Measurements from ENCODE around the gene THBS3.

DNA sequence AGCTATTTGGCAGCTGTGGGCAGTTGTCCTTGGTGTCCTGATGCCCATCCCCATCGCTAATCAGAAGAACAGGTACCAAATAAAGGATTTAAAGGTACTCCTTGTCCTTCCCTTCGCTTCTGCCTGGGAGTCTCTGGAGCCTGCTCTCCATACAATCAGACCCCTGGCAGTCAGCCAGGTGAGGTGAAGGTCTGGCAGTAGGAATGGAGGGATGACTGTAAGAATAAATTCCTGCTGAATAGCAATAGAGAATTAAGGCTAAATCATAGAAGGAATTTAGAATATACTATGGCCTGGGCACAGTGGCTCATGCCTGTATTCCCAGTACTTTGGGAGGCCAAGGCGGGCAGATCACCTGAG is 9.2 kb downstream of the THBS3 start:
- TF ChIP-seq, protein P1, sequence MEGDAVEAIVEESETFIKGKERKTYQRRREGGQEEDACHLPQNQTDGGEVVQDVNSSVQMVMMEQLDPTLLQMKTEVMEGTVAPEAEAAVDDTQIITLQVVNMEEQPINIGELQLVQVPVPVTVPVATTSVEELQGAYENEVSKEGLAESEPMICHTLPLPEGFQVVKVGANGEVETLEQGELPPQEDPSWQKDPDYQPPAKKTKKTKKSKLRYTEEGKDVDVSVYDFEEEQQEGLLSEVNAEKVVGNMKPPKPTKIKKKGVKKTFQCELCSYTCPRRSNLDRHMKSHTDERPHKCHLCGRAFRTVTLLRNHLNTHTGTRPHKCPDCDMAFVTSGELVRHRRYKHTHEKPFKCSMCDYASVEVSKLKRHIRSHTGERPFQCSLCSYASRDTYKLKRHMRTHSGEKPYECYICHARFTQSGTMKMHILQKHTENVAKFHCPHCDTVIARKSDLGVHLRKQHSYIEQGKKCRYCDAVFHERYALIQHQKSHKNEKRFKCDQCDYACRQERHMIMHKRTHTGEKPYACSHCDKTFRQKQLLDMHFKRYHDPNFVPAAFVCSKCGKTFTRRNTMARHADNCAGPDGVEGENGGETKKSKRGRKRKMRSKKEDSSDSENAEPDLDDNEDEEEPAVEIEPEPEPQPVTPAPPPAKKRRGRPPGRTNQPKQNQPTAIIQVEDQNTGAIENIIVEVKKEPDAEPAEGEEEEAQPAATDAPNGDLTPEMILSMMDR (conservative IDR thresholded peaks at IDR 0.05 in 1 of 2, IDR thresholded peaks at IDR 0.05 in 1 of 2; ENCODE audit: low read depth in 1 of 2, low read length in 2 of 2), result no peak
- no peak for TF ChIP-seq EZH2 (IDR thresholded peaks at IDR 0.05; ENCODE audit: low read length, missing control alignments)

Measured in fibroblast of lung (primary cell).